Naive thymus-derived CD8-positive, alpha-beta T cell (primary cell): ENCODE data around the gene OR51G2. TPM values are rescaled to one million over a fixed set of nuclear protein-coding genes. Genes with fewer than 3 reads are reported as not detected.

ENCODE experiments used
- polyA plus RNA-seq, 3 donors: library from polyadenylated mRNA; unstranded; fragments of 300-500 nt; fragmentation: Illumina TruSeq; gene quantifications; one replicate each; pipeline ENCODE4 v1.2.3, GENCODE V29; 2021
- total RNA-seq, 8 experiments: library from RNA in 2 of 8; stranded (reverse) in 2 of 8; gene quantifications; one replicate each; pipeline ENCODE4 v1.2.3 and lab custom pipeline; 2021 to 2026

Gene OR51G2
- total and polyA plus RNA-seq, 5 experiments from 2014 or later, result not detected

Other genes starting within 250 kb of the OR51G2 start
- not detected for gene OR51E2, start 221.5 kb downstream of the OR51G2 start, total RNA-seq
- not detected for gene OR51E2, start 221.5 kb downstream of the OR51G2 start, polyA plus RNA-seq
- gene MMP26, start 214.6 kb downstream of the OR51G2 start, total RNA-seq, result not detected
- gene MMP26, start 214.6 kb downstream of the OR51G2 start, polyA plus RNA-seq, result not detected
- gene OR51F1, start 149.4 kb downstream of the OR51G2 start, total RNA-seq, result not detected
- not detected for gene OR51F1, start 149.4 kb downstream of the OR51G2 start, polyA plus RNA-seq
- gene OR52R1, start 115.0 kb downstream of the OR51G2 start, total RNA-seq, result not detected
- not detected for gene OR52R1, start 115.0 kb downstream of the OR51G2 start, polyA plus RNA-seq
- gene OR51F2, start 98.0 kb downstream of the OR51G2 start, total RNA-seq, result not detected
- gene OR51F2, start 98.0 kb downstream of the OR51G2 start, polyA plus RNA-seq, result not detected
- not detected for gene OR51S1, start 70.1 kb downstream of the OR51G2 start, total RNA-seq
- not detected for gene OR51S1, start 70.1 kb downstream of the OR51G2 start, polyA plus RNA-seq
- not detected for gene OR51T1, start 37.5 kb downstream of the OR51G2 start, total RNA-seq
- not detected for gene OR51T1, start 37.5 kb downstream of the OR51G2 start, polyA plus RNA-seq
- not detected for gene OR51A7, start 15.6 kb downstream of the OR51G2 start, total RNA-seq
- gene OR51A7, start 15.6 kb downstream of the OR51G2 start, polyA plus RNA-seq, result not detected
- not detected for gene OR51G1, start 5.0 kb upstream of the OR51G2 start, total RNA-seq
- not detected for gene OR51G1, start 5.0 kb upstream of the OR51G2 start, polyA plus RNA-seq
- not detected for gene OR51A4, start 28.3 kb upstream of the OR51G2 start, total RNA-seq
- not detected for gene OR51A4, start 28.3 kb upstream of the OR51G2 start, polyA plus RNA-seq
- gene OR51A2, start 36.4 kb upstream of the OR51G2 start, total RNA-seq, result not detected
- not detected for gene OR51A2, start 36.4 kb upstream of the OR51G2 start, polyA plus RNA-seq
- not detected for gene OR51L1, start 75.5 kb upstream of the OR51G2 start, total RNA-seq
- not detected for gene OR51L1, start 75.5 kb upstream of the OR51G2 start, polyA plus RNA-seq
- not detected for gene OR52J3, start 127.2 kb upstream of the OR51G2 start, total RNA-seq
- gene OR52J3, start 127.2 kb upstream of the OR51G2 start, polyA plus RNA-seq, result not detected
- gene OR52E2, start 140.3 kb upstream of the OR51G2 start, total RNA-seq, result not detected
- not detected for gene OR52E2, start 140.3 kb upstream of the OR51G2 start, polyA plus RNA-seq
- not detected for gene OR52E1, start 150.2 kb upstream of the OR51G2 start, total RNA-seq
- not detected for gene OR52E1, start 150.2 kb upstream of the OR51G2 start, polyA plus RNA-seq
- not detected for gene OR52A5, start 219.0 kb upstream of the OR51G2 start, total RNA-seq
- not detected for gene OR52A5, start 219.0 kb upstream of the OR51G2 start, polyA plus RNA-seq
- gene OR52A1, start 235.4 kb upstream of the OR51G2 start, total RNA-seq, result not detected
- gene OR52A1, start 235.4 kb upstream of the OR51G2 start, polyA plus RNA-seq, result not detected